IMR-90 (cell line): ENCODE results near the gene GABRE. TPM values are rescaled to one million over a fixed set of nuclear protein-coding genes. Genes with fewer than 3 reads are reported as not detected.

ENCODE experiments used
- ATAC-seq: fragments of 200-7000 bp; cut with Tn5 transposase; 2 replicates; pipeline ENCODE4 v1.9.1; 2020; ENCODE audit warnings: low read depth, mild to moderate bottlenecking, moderate library complexity
- BruUV-seq: library from RNA; stranded (reverse); fragments of 400-500 nt; replicated peaks from 2 replicates; lab custom pipeline; 2021; lab: Mats Ljungman, UMichigan
- CTCF ChIA-PET: fragments of 300-600 bp; formaldehyde crosslinking; extraction: SDS; loops from one replicate; lab custom pipeline; 2021; ENCODE audit warnings: antibody characterized with exemption; lab: Yijun Ruan, JAX
- POLR2A ChIA-PET: fragments of 300-600 bp; sonication (Branson Sonifier 250); formaldehyde crosslinking; loops from one replicate; lab custom pipeline; 2022; ENCODE audit warnings: antibody characterized with exemption; ENCODE audit not compliant: unreplicated experiment; lab: Charles Lee
- DNase-seq: peaks from one replicate; pipeline ENCODE4 v3.0.0; 2013
- H2AFZ ChIP-seq: replicated peaks from 2 replicates; pipeline ENCODE3; 2013; ENCODE audit warnings: low read length, mild to moderate bottlenecking; ENCODE audit not compliant: poor library complexity
- H2AK5ac ChIP-seq: 2 replicates; pipeline ENCODE4 v1.6.1; 2013; ENCODE audit warnings: low read depth, low read length, inconsistent platforms
- H2AK9ac ChIP-seq: replicated peaks from 2 replicates; pipeline ENCODE3; 2013; ENCODE audit warnings: mild to moderate bottlenecking, low read depth, low read length, moderate library complexity; ENCODE audit not compliant: poor library complexity
- H2BK120ac ChIP-seq: 2 replicates; pipeline ENCODE4 v1.6.1; 2013; ENCODE audit warnings: low read depth, low read length, inconsistent platforms
- H2BK15ac ChIP-seq: 3 replicates; pipeline ENCODE4 v1.6.1; 2013; ENCODE audit warnings: low read depth, low read length, inconsistent platforms
- H2BK20ac ChIP-seq: 2 replicates; pipeline ENCODE4 v1.6.1; 2013; ENCODE audit warnings: low read depth, mild to moderate bottlenecking, inconsistent platforms, low read length, moderate library complexity
- H2BK5ac ChIP-seq: 2 replicates; pipeline ENCODE4 v1.6.1; 2013; ENCODE audit warnings: mild to moderate bottlenecking, low read depth, low read length, inconsistent platforms; ENCODE audit not compliant: poor library complexity, severe bottlenecking
- H3K14ac ChIP-seq: replicated peaks from 2 replicates; pipeline ENCODE4 v1.6.1; 2013; ENCODE audit warnings: low read depth, low read length, inconsistent platforms
- H3K18ac ChIP-seq: 2 replicates; pipeline ENCODE4 v1.6.1; 2013; ENCODE audit warnings: low read depth, low read length, control low read depth
- H3K23ac ChIP-seq: 2 replicates; pipeline ENCODE4 v1.6.1; 2013; ENCODE audit warnings: low read depth, low read length, inconsistent platforms
- H3K27ac ChIP-seq: 2 replicates; pipeline ENCODE4 v1.5.1; 2013; ENCODE audit warnings: mild to moderate bottlenecking, control low read depth, low read length; ENCODE audit not compliant: insufficient read depth
- H3K27me3 ChIP-seq: 2 replicates; pipeline ENCODE4 v1.6.1; 2013; ENCODE audit warnings: low read length; ENCODE audit not compliant: control insufficient read depth, insufficient read depth
- H3K36me3 ChIP-seq: 2 replicates; pipeline ENCODE4 v1.6.1; 2013; ENCODE audit warnings: low read length, mixed read lengths; ENCODE audit not compliant: control insufficient read depth, insufficient read depth
- H3K4ac ChIP-seq: 2 replicates; pipeline ENCODE4 v1.6.1; 2013; ENCODE audit warnings: low read depth, low read length, inconsistent platforms
- H3K4me1 ChIP-seq: 2 replicates; pipeline ENCODE4 v1.6.1; 2013; ENCODE audit warnings: low read length, mixed read lengths; ENCODE audit not compliant: control insufficient read depth, insufficient read depth
- H3K4me2 ChIP-seq: 2 replicates; pipeline ENCODE4 v1.6.1; 2013; ENCODE audit warnings: low read depth, mild to moderate bottlenecking, control low read depth, low read length, moderate library complexity
- H3K4me3 ChIP-seq: 2 replicates; pipeline ENCODE4 v1.5.1; 2013; ENCODE audit warnings: low read depth, mild to moderate bottlenecking, control low read depth, low read length, moderate library complexity; ENCODE audit not compliant: insufficient read depth
- H3K56ac ChIP-seq: 2 replicates; pipeline ENCODE4 v1.6.1; 2013; ENCODE audit warnings: low read length, inconsistent platforms; ENCODE audit not compliant: insufficient read depth; ENCODE audit errors: extremely low read depth
- H3K79me1 ChIP-seq, 2 experiments: 2 replicates each; pipeline ENCODE4 v1.6.1; 2013; ENCODE audit warnings: low read length in 2 of 2, inconsistent platforms in 1 of 2, low read depth in 1 of 2
- H3K9ac ChIP-seq: 2 replicates; pipeline ENCODE4 v1.6.1; 2013; ENCODE audit warnings: low read depth, low read length, control low read depth
- H3K9me1 ChIP-seq: 2 replicates; pipeline ENCODE4 v1.6.1; 2013; ENCODE audit warnings: low read length, inconsistent platforms; ENCODE audit not compliant: insufficient read depth
- H3K9me3 ChIP-seq: 2 replicates; pipeline ENCODE4 v1.6.1; 2013; ENCODE audit warnings: low read length; ENCODE audit not compliant: control insufficient read depth, insufficient read depth
- H4K20me1 ChIP-seq: 2 replicates; pipeline ENCODE4 v1.6.1; 2013; ENCODE audit warnings: low read length, inconsistent platforms; ENCODE audit not compliant: insufficient read depth
- H4K5ac ChIP-seq: 2 replicates; pipeline ENCODE4 v1.6.1; 2013; ENCODE audit warnings: mild to moderate bottlenecking, low read depth, low read length, control low read depth
- H4K8ac ChIP-seq, 2 experiments: 2 replicates each; pipeline ENCODE4 v1.6.1; 2013; ENCODE audit warnings: low read depth in 2 of 2, low read length in 2 of 2, control low read depth in 1 of 2, inconsistent platforms in 1 of 2
- H4K91ac ChIP-seq: 2 replicates; pipeline ENCODE4 v1.6.1; 2013; ENCODE audit warnings: low read depth, low read length, inconsistent platforms; ENCODE audit not compliant: insufficient read depth
- BHLHE40 ChIP-seq: fragments of 150-350 bp; IDR thresholded peaks from 2 replicates; pipeline ENCODE4 v1.6.1; 2016; ENCODE audit warnings: mild to moderate bottlenecking, low read depth, low read length
- CEBPB ChIP-seq: IDR thresholded peaks from 2 replicates; pipeline ENCODE4 v1.6.1; 2012; ENCODE audit warnings: low read depth, low read length, improper control_type of control experiment
- CHD1 ChIP-seq: IDR thresholded peaks from 2 replicates; pipeline ENCODE4 v1.6.1; 2012; ENCODE audit warnings: low read depth, low read length, improper control_type of control experiment
- FOS ChIP-seq: fragments of 150-350 bp; IDR thresholded peaks from 2 replicates; pipeline ENCODE4 v1.6.1; 2016; ENCODE audit warnings: low read depth, low read length
- MAFK ChIP-seq: IDR thresholded peaks from 2 replicates; pipeline ENCODE4 v1.6.1; 2012; ENCODE audit warnings: low read depth, low read length, improper control_type of control experiment
- MAZ ChIP-seq: IDR thresholded peaks from 2 replicates; pipeline ENCODE4 v1.6.1; 2012; ENCODE audit warnings: low read depth, mild to moderate bottlenecking, low read length, improper control_type of control experiment, moderate library complexity, borderline replicate concordance
- MXI1 ChIP-seq: IDR thresholded peaks from 2 replicates; pipeline ENCODE4 v1.6.1; 2012; ENCODE audit warnings: low read depth, mild to moderate bottlenecking, low read length, moderate library complexity, borderline replicate concordance
- NFE2L2 ChIP-seq: fragments of 150-350 bp; IDR thresholded peaks from 2 replicates; pipeline ENCODE4 v1.6.1; 2016; ENCODE audit warnings: low read depth, mild to moderate bottlenecking, low read length
- POLR2A ChIP-seq: IDR thresholded peaks from 2 replicates; pipeline ENCODE4 v1.6.1; 2012; ENCODE audit warnings: mild to moderate bottlenecking, low read depth, low read length
- RAD21 ChIP-seq: IDR thresholded peaks from 2 replicates; pipeline ENCODE4 v1.6.1; 2012; ENCODE audit warnings: low read length, improper control_type of control experiment
- RCOR1 ChIP-seq: IDR thresholded peaks from 2 replicates; pipeline ENCODE4 v1.6.1; 2012; ENCODE audit warnings: mild to moderate bottlenecking, low read length, improper control_type of control experiment; ENCODE audit not compliant: insufficient replicate concordance
- RFX5 ChIP-seq: IDR thresholded peaks from 2 replicates; pipeline ENCODE4 v1.8.0; 2012; ENCODE audit warnings: low read depth, mild to moderate bottlenecking, low read length, moderate library complexity
- SMC3 ChIP-seq: fragments of 150-350 bp; IDR thresholded peaks from 2 replicates; pipeline ENCODE4 v1.6.1; 2016; ENCODE audit warnings: low read depth, mild to moderate bottlenecking, antibody characterized with exemption, low read length, moderate library complexity
- WGBS, 2 experiments: methylation state at CpG; one replicate each; pipeline versions ENCODE4 v1.1.5 to v1.1.7; 2013; ENCODE audit warnings: missing lambda C conversion rate in 2 of 2; ENCODE audit not compliant: insufficient read length in 1 of 2; ENCODE audit errors: extremely low coverage in 2 of 2; 5-methylcytosine and 5-hydroxymethylcytosine counted together
- dilution Hi-C: fragments of 300-500 bp; cut with HindIII; formaldehyde crosslinking; loops from one replicate; pipeline ENCODE4 v1.14.3; 2018; ENCODE audit warnings: low sequenced_read_pairs; ENCODE audit not compliant: unreplicated experiment
- in situ Hi-C: fragments of 300-500 bp; cut with MboI; formaldehyde crosslinking; loops from 3 replicates; pipeline ENCODE4 v1.14.3; 2019; ENCODE audit warnings: low sequenced_read_pairs, inconsistent platforms, mixed read lengths
- intact Hi-C: fragments of 100-400 bp; cut with micrococcal nuclease; formaldehyde crosslinking; loops from 2 replicates; pipeline ENCODE4 v1.10.0; 2022
- polyA plus RNA-seq, 3 experiments: library from polyadenylated mRNA; depleted of rRNA; stranded (reverse); fragments of >200 nt; gene quantifications; 2 replicates each; pipeline ENCODE4 v1.2.3, GENCODE V29; 2012; ENCODE audit warnings: low replicate concordance in 1 of 3
- total RNA-seq: library from RNA; depleted of rRNA; stranded (reverse); fragments of >200 nt; gene quantifications from 2 replicates; pipeline ENCODE4 v1.2.3, GENCODE V29; 2012
- TF ChIP-seq, protein P1 (sequence below): conservative IDR thresholded peaks from 2 replicates; pipeline ENCODE4 v1.5.1; 2012; ENCODE audit warnings: mild to moderate bottlenecking, low read depth, low read length, improper control_type of control experiment
- TF ChIP-seq, protein P2 (sequence below): fragments of 150-350 bp; IDR thresholded peaks from 2 replicates; pipeline ENCODE4 v1.6.1; 2016; ENCODE audit warnings: low read depth, mild to moderate bottlenecking, low read length, moderate library complexity, borderline replicate concordance
- TF ChIP-seq, protein P3 (sequence below): fragments of 150-350 bp; IDR thresholded peaks from 2 replicates; pipeline ENCODE4 v1.6.1; 2017; ENCODE audit warnings: mild to moderate bottlenecking, antibody characterized with exemption, low read length, low read depth

GABRE gene
- total and polyA plus RNA-seq, 2 of the 4 experiments (the other 2 are of a cell fraction): 1.3 to 1.6 TPM

DNA sequence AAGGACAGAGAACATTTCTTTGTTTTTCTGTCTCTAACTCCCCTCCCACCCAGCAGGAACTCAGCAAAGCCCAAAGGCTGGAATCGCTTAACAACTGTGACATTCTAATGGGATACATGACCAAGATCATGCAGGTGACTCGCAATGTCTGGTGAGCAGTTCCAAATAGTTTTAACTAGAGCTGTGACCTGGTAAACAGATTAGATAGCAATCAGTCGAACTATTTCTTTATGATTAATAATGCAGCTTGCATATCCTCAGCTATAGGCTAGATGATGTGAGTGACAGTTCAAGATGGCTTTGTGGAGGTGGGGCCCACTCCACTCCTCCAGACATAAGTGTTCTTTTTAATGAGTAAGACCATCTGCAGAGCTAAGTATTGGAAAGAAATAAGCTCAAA, 20.0 kb upstream of the GABRE start:
- Histone ChIP-seq H3K18ac (no peak overlapping the region), H3K4me3 (no peak overlapping the region), H3K9me3 (peaks cover 5% of the 10 kb centered on the region; the same call in 1 of the 2 replicates), H4K20me1 (no peaks in the 10 kb centered on the region), H3K9me1 (no peaks in the 10 kb centered on the region), H3K9ac (no peak overlapping the region), H2AK5ac (no peak overlapping the region), H2BK120ac (no peak overlapping the region), H2BK5ac (no peak overlapping the region), H4K91ac (no peak overlapping the region), H3K27me3 (no peaks in the 10 kb centered on the region), H2AK9ac (no peak overlapping the region), H2AFZ (no peak overlapping the region), H3K36me3 (no peaks in the 10 kb centered on the region), H3K27ac (no peak overlapping the region), H2BK20ac (no peak overlapping the region), H3K79me1 (no peaks in the 10 kb centered on the region), H3K4me2 (no peak overlapping the region), H3K23ac (no peak overlapping the region), H3K56ac (no peak overlapping the region), H3K14ac (no peak overlapping the region), H3K4ac (no peak overlapping the region), H4K8ac (no peak overlapping the region), H4K5ac (no peak overlapping the region), H2BK15ac (no peak overlapping the region), H3K4me1 (no peaks in the 10 kb centered on the region)
- POLR2A ChIA-PET: no interaction called here
- TF ChIP-seq, protein P1, sequence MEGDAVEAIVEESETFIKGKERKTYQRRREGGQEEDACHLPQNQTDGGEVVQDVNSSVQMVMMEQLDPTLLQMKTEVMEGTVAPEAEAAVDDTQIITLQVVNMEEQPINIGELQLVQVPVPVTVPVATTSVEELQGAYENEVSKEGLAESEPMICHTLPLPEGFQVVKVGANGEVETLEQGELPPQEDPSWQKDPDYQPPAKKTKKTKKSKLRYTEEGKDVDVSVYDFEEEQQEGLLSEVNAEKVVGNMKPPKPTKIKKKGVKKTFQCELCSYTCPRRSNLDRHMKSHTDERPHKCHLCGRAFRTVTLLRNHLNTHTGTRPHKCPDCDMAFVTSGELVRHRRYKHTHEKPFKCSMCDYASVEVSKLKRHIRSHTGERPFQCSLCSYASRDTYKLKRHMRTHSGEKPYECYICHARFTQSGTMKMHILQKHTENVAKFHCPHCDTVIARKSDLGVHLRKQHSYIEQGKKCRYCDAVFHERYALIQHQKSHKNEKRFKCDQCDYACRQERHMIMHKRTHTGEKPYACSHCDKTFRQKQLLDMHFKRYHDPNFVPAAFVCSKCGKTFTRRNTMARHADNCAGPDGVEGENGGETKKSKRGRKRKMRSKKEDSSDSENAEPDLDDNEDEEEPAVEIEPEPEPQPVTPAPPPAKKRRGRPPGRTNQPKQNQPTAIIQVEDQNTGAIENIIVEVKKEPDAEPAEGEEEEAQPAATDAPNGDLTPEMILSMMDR: no peak
- TF ChIP-seq RFX5 (no peak), BHLHE40 (no peak), MAZ (no peak), SMC3 (no peak), CEBPB (no peak), POLR2A (no peak), RAD21 (no peak), MXI1 (no peak), NFE2L2 (no peak), MAFK (no peak), CHD1 (no peak), FOS (no peak), RCOR1 (no peak)
- TF ChIP-seq, protein P2, sequence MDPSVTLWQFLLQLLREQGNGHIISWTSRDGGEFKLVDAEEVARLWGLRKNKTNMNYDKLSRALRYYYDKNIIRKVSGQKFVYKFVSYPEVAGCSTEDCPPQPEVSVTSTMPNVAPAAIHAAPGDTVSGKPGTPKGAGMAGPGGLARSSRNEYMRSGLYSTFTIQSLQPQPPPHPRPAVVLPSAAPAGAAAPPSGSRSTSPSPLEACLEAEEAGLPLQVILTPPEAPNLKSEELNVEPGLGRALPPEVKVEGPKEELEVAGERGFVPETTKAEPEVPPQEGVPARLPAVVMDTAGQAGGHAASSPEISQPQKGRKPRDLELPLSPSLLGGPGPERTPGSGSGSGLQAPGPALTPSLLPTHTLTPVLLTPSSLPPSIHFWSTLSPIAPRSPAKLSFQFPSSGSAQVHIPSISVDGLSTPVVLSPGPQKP: no peak
- TF ChIP-seq, protein P3, sequence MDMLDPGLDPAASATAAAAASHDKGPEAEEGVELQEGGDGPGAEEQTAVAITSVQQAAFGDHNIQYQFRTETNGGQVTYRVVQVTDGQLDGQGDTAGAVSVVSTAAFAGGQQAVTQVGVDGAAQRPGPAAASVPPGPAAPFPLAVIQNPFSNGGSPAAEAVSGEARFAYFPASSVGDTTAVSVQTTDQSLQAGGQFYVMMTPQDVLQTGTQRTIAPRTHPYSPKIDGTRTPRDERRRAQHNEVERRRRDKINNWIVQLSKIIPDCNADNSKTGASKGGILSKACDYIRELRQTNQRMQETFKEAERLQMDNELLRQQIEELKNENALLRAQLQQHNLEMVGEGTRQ: no peak
- in situ Hi-C loops: no loop called here
- no CpG with 5 or more reads among the region's 3 CpGs for WGBS, 2 experiments
- ATAC-seq: no peak
- CTCF ChIA-PET: no interaction called here
- intact Hi-C loops: no loop called here
- dilution Hi-C loops: no loop called here
- DNase-seq: no peak
- no TSS peak for BruUV-seq
